Lower lobe of right lung (tissue), 2 donors: ENCODE measurements around the gene TAMALIN. TPM values are rescaled to one million over a fixed set of nuclear protein-coding genes. Genes with fewer than 3 reads are reported as not detected.

Source experiments
- ATAC-seq, 2 donors: fragments of 200-7000 bp; cut with Tn5 transposase; one replicate each; pipeline ENCODE4 v1.9.1; 2020 to 2022; ENCODE audit warnings: mild to moderate bottlenecking in 2 of 2, moderate library complexity in 2 of 2
- DNase-seq: peaks from one replicate; pipeline ENCODE4 v3.0.0-alpha.2; 2020
- H3K27ac ChIP-seq: fragments of 200-600 bp; one replicate; pipeline ENCODE4 v1.8.0; 2022
- H3K27me3 ChIP-seq: fragments of 200-600 bp; one replicate; pipeline ENCODE4 v1.8.0; 2022; ENCODE audit warnings: low read depth
- H3K36me3 ChIP-seq: fragments of 200-600 bp; one replicate; pipeline ENCODE4 v1.8.0; 2022; ENCODE audit warnings: mild to moderate bottlenecking
- H3K4me1 ChIP-seq: fragments of 200-600 bp; one replicate; pipeline ENCODE4 v1.8.0; 2022
- H3K4me3 ChIP-seq: fragments of 200-600 bp; one replicate; pipeline ENCODE4 v1.8.0; 2022; ENCODE audit warnings: mild to moderate bottlenecking
- H3K9me3 ChIP-seq: fragments of 200-600 bp; one replicate; pipeline ENCODE4 v1.8.0; 2022
- CTCF ChIP-seq: fragments of 200-600 bp; IDR thresholded peaks from one replicate; pipeline ENCODE4 v1.8.0; 2022; ENCODE audit warnings: antibody characterized with exemption, mild to moderate bottlenecking
- intact Hi-C: fragments of 100-400 bp; cut with DNase I; formaldehyde crosslinking; loops from one replicate; pipeline ENCODE4 v1.11.0; 2022
- total RNA-seq: library from RNA; stranded (reverse); fragmentation: NEBNext Ultra II Directional; extraction: Animal tissue kit (Norgen Biotek cat#: 25700); gene quantifications from one replicate; pipeline ENCODE4 v1.2.1, GENCODE V29; 2021
- donor health status: DM: no; HTN: yes; CAD: no; lungs with severe emphysema.

TAMALIN gene
- total RNA-seq, 1 donor from 2014 or later = 85.5 TPM

GRCh38 chr12:52026263-52026662, 19.5 kb downstream of the TAMALIN start:
- Histone ChIP-seq H3K27ac (peak overlapping the region; percentile 83), H3K27me3 (no peaks in the 10 kb centered on the region), H3K4me1 (peaks cover 39% of the 10 kb centered on the region), H3K4me3 (no peak overlapping the region), H3K36me3 (no peaks in the 10 kb centered on the region), H3K9me3 (no peaks in the 10 kb centered on the region)
- no peak for TF ChIP-seq CTCF
- intact Hi-C loops = loop anchor here (5.0 kb wide), 1 partner anchor 56 kb away; no protein-coding TSS in a partner anchor
- ATAC-seq (peak in 1 of 2 donors; percentile 3), DNase-seq (no peak)

GRCh38 chr12:52027085-52027843, 20.5 kb downstream of the TAMALIN start:
- no peaks in the 10 kb centered on the region for H3K9me3 ChIP-seq
- DNase-seq = no peak
- H3K27ac ChIP-seq = no peak overlapping the region
- H3K36me3 ChIP-seq = no peaks in the 10 kb centered on the region
- H3K4me1 ChIP-seq = peaks cover 42% of the 10 kb centered on the region
- intact Hi-C loops = loop anchor here (5.0 kb wide), 1 partner anchor 55 kb away; no protein-coding TSS in a partner anchor
- no peak for ATAC-seq
- no peak for TF ChIP-seq CTCF
- no peak overlapping the region for H3K4me3 ChIP-seq
- no peaks in the 10 kb centered on the region for H3K27me3 ChIP-seq

- peak overlapping the region; percentile 6 for H3K27ac ChIP-seq
- TF ChIP-seq CTCF = no peak
- H3K9me3 ChIP-seq = no peaks in the 10 kb centered on the region
- intact Hi-C loops = loop anchor here (5.0 kb wide), 1 partner anchor 53 kb away; no protein-coding TSS in a partner anchor
- H3K27me3 ChIP-seq = no peaks in the 10 kb centered on the region
- ATAC-seq (peak; percentile 40 to 50), DNase-seq (peak; percentile 67)
- H3K4me3 ChIP-seq = no peak overlapping the region
- no peaks in the 10 kb centered on the region for H3K36me3 ChIP-seq
- peaks cover 40% of the 10 kb centered on the region for H3K4me1 ChIP-seq
Measured at GRCh38 chr12:52029685-52030084, 22.9 kb downstream of the TAMALIN start.

- TF ChIP-seq CTCF = no peak
- Histone ChIP-seq H3K27me3 (no peaks in the 10 kb centered on the region), H3K9me3 (no peaks in the 10 kb centered on the region), H3K4me1 (peaks cover 34% of the 10 kb centered on the region), H3K4me3 (peak overlapping the region; percentile 49), H3K36me3 (no peaks in the 10 kb centered on the region), H3K27ac (peak overlapping the region; percentile 95)
- intact Hi-C loops = no loop called here
- peak; percentile 36 to 59 for ATAC-seq
- DNase-seq = no peak
Measured at GRCh38 chr12:52032446-52032803, 25.7 kb downstream of the TAMALIN start.

- Histone ChIP-seq H3K4me3 (peak overlapping the region; percentile 49), H3K36me3 (no peaks in the 10 kb centered on the region), H3K27me3 (no peaks in the 10 kb centered on the region), H3K4me1 (peaks cover 38% of the 10 kb centered on the region), H3K27ac (peak overlapping the region; percentile 95), H3K9me3 (no peaks in the 10 kb centered on the region)
- TF ChIP-seq CTCF = no peak
- peak; percentile 98 for DNase-seq
- intact Hi-C loops = no loop called here
- peak; percentile 93 to 94 for ATAC-seq
Measured at GRCh38 chr12:52032804-52033445, 26.2 kb downstream of the TAMALIN start.
